GM21360 (cell line): ENCODE results near the gene PACSIN3.

Source experiments
- ATAC-seq: cut with Tn5 transposase; IDR thresholded peaks from one replicate; pipeline ENCODE4 v1.9.1; 2021; ENCODE audit warnings: mild to moderate bottlenecking, moderate library complexity; ENCODE audit not compliant: unreplicated experiment

The PACSIN3 gene

GRCh38 chr11:47154616-47155570 lies 31.3 kb downstream of the PACSIN3 start:
- ATAC-seq = no peak

- no peak for ATAC-seq
These were observed 33.0 kb downstream of the PACSIN3 start for GRCh38 chr11:47152953-47153950.

- ATAC-seq = no peak
These were observed 33.9 kb downstream of the PACSIN3 start for GRCh38 chr11:47152126-47152952.

- no peak for ATAC-seq
These were observed 36.5 kb downstream of the PACSIN3 start for GRCh38 chr11:47149782-47150181.

GRCh38 chr11:47148903-47149531 lies 37.2 kb downstream of the PACSIN3 start:
- ATAC-seq = no peak

- no peak for ATAC-seq
These were observed 38.0 kb downstream of the PACSIN3 start for GRCh38 chr11:47148270-47148669.

- no peak for ATAC-seq
These were observed 38.6 kb downstream of the PACSIN3 start for GRCh38 chr11:47147681-47148080.

- ATAC-seq = no peak
These were observed 39.0 kb downstream of the PACSIN3 start for GRCh38 chr11:47147250-47147649.

GRCh38 chr11:47144541-47144940 lies 41.7 kb downstream of the PACSIN3 start:
- ATAC-seq = no peak

- no peak for ATAC-seq
These were observed 42.9 kb downstream of the PACSIN3 start for GRCh38 chr11:47143322-47143721.

- ATAC-seq = no peak
These were observed 46.4 kb downstream of the PACSIN3 start for GRCh38 chr11:47139878-47140277.

GRCh38 chr11:47137476-47137875 lies 48.8 kb downstream of the PACSIN3 start:
- ATAC-seq = no peak

GRCh38 chr11:47136921-47137320 lies 49.3 kb downstream of the PACSIN3 start:
- no peak for ATAC-seq

- ATAC-seq = no peak
These were observed 49.9 kb downstream of the PACSIN3 start for GRCh38 chr11:47136327-47136726.

GRCh38 chr11:47132981-47133380 lies 53.3 kb downstream of the PACSIN3 start:
- no peak for ATAC-seq

- ATAC-seq = no peak
These were observed 53.7 kb downstream of the PACSIN3 start for GRCh38 chr11:47132490-47132889.

- ATAC-seq = no peak
These were observed 55.1 kb downstream of the PACSIN3 start for GRCh38 chr11:47131136-47131535.

- no peak for ATAC-seq
These were observed 55.7 kb downstream of the PACSIN3 start for GRCh38 chr11:47130543-47130942.
